Heart left ventricle (tissue), 13 donors: ENCODE measurements around the gene NUTM2D.
"Not testable (repeated sequence)": the region's sequence is repeated elsewhere in the genome, so short reads cannot be mapped to it uniquely, and the experiment has no call there.

Experiments used
- CTCF ChIP-seq, 12 donors: fragments of 200-600 bp; sonication (generic) in 4 of 12; IDR thresholded peaks; one replicate each; pipeline versions ENCODE4 v1.5.0 to v1.8.0; 2018 to 2022; ENCODE audit warnings: antibody characterized with exemption in 12 of 12, mild to moderate bottlenecking in 5 of 12
- POLR2A ChIP-seq, 2 donors: fragments of 450-650 bp; IDR thresholded peaks; one replicate each; pipeline ENCODE4 v1.6.1; 2017; ENCODE audit warnings: antibody characterized with exemption in 2 of 2, mild to moderate bottlenecking in 2 of 2, moderate library complexity in 2 of 2
- donor health status: ischemic (EF 13 %, LVEDD 7.1; RV severe dilation, severe dysfunction).
- donor health status: DM: no; HTN: yes; CAD: no.
- donor health status: DM: no; HTN: no; CAD: no.
- donor health status: ischemic (EF 25% LVEDD 6.9; RV normal size, moderate dysfunction).
- donor health status: ischemic (EF 25% LVEDD 5.7; RV mildly dilated, moderate dysfunction).
- donor health status: ischemic (EF 35%, LVEDD 5.7; RV mildly dilated, moderate dysfunction).
- donor health status: nonischemic (EF 11% LVEDD 7.7; RV severe dilation, severe dysfunction).
- donor health status: DM: yes; HTN: yes; CAD: no.
- donor health status: PGD.
- donor health status: ischemic (EF 29% LVEDD 5.4; RV normal size, mild dysfunction).
- donor health status: nonischemic (EF 23%, LVEDD 6.1; RV moderate dilation, normal function).

- not testable (repeated sequence) for TF ChIP-seq POLR2A, CTCF (IDR thresholded peaks at IDR 0.05)
Observed at GRCh38 chr10:87369514-87370112, 12.1 kb downstream of the NUTM2D start.
